ENCODE measurements around the gene GRK4.

- TF ChIP-seq CTCF (IDR thresholded peaks at IDR 0.05) (no peak), POLR2A (IDR thresholded peaks at IDR 0.05) (no peak)
Observed at GRCh38 chr4:2932321-2932950, 30.9 kb upstream of the GRK4 start.
